GM10266 (cell line): Measurements from ENCODE around the gene ZNF407.
"Not testable (repeated sequence)": the region's sequence is repeated elsewhere in the genome, so short reads cannot be mapped to it uniquely, and the experiment has no call there.

Experiments used
- DNase-seq: peaks from one replicate; pipeline ENCODE4 v3.0.0; 2012; ENCODE audit errors: extremely low spot score
- TF ChIP-seq, protein P1 (sequence below): IDR thresholded peaks from 2 replicates; pipeline ENCODE4 v1.5.1; 2012; ENCODE audit warnings: mild to moderate bottlenecking, low read depth; ENCODE audit not compliant: control insufficient read depth, insufficient read depth; ENCODE audit errors: missing control alignments

ZNF407 gene

DNA sequence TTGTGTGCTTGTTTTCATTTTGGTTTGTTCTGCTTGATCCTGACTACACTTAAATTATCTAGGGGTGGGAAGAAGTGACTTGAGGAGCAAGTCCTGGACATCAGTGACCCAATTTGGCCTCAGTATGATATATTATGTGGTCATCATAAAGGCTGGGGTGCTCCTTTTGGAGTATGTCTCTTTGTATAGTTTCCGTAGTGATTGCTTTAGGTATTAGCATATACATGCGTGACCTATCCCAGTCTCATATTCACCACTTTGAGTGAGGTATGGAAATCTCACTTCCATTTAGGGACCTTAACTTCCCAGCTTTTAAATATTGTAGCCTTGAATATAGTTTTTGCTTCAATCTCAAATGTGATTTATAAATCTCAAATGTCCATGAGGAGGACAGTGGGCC lies 370.3 kb downstream of the ZNF407 start:
- TF ChIP-seq, protein P1, sequence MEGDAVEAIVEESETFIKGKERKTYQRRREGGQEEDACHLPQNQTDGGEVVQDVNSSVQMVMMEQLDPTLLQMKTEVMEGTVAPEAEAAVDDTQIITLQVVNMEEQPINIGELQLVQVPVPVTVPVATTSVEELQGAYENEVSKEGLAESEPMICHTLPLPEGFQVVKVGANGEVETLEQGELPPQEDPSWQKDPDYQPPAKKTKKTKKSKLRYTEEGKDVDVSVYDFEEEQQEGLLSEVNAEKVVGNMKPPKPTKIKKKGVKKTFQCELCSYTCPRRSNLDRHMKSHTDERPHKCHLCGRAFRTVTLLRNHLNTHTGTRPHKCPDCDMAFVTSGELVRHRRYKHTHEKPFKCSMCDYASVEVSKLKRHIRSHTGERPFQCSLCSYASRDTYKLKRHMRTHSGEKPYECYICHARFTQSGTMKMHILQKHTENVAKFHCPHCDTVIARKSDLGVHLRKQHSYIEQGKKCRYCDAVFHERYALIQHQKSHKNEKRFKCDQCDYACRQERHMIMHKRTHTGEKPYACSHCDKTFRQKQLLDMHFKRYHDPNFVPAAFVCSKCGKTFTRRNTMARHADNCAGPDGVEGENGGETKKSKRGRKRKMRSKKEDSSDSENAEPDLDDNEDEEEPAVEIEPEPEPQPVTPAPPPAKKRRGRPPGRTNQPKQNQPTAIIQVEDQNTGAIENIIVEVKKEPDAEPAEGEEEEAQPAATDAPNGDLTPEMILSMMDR: no peak
- no peak for DNase-seq

DNA sequence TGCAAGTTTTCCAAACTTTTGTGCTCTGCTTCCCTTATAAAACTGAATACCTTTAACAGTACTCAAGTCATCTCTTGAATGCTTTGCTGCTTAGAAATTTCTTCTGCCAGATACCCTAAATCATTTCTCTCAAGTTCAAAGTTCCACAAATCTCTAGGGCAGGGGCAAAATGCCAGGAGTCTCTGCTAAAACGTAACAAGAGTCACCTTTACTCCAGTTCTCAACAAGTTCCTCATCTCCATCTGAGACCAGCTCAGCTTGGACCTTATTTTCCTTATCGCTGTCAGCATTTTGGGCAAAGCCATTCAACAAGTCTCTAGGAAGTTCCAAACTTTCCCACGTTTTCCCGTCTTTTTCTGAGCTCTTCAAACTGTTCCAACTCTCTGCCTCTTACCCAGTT lies 373.7 kb downstream of the ZNF407 start:
- not testable (repeated sequence) for DNase-seq

DNA sequence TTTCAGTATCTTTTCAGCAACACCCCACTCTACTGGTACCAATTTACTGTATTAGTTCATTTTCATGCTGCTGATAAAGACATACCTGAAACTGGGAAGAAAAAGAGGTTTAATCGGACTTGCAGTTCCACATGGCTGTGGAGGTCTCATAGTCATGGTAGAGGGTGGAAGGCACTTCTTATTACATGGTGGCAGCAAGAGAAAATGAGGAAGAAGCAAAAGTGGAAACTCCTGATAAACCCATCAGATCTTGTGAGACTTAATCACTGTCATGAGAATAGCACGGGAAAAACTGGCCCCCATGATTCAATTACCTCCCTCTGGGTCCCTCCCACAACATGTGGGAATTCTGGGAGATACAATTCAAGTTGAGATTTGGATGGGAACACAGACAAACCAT lies 374.1 kb downstream of the ZNF407 start:
- not testable (repeated sequence) for DNase-seq

DNA sequence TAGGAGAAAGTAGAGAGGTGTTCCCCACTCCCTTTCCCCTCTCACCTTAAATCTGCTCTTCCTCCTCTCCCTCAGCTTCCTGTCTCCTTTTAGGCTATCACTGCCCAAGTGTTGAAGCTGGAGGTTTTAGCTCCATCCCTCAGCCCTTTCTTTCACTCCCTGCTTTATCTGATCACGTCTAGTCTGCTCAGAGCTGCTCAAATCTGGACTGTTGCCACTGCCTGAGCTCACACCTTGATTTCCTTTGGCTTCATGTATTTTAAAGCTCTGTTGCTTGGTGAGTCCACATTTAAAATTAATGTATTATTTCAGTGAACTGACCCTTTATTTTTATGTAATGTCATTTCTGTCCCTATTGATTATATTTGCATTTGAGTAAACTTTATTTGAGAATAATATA lies 374.7 kb downstream of the ZNF407 start:
- TF ChIP-seq, protein P1: no peak

DNA sequence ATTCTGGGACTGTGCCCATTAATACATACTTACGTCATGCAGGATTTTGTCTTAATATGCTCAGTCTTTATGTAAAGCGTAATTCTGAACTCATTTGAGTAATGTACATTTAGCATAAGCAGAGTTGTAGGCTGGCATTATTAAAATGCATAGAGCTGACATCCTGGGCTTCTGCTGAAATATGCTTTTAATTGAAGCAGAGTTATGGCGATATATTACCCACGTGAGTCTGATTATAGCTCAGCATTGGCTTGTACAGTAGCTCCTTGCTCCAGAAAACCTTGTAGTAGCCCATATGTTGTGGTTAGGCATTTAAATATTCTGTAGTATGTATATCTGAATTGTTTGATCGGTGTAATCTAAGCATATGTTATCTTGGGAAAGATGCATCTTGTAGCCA lies 377.3 kb downstream of the ZNF407 start:
- TF ChIP-seq, protein P1: no peak
- no peak for DNase-seq

More for the DNA sequence above, 374.7 kb downstream of the ZNF407 start:
- no peak for DNase-seq

DNA sequence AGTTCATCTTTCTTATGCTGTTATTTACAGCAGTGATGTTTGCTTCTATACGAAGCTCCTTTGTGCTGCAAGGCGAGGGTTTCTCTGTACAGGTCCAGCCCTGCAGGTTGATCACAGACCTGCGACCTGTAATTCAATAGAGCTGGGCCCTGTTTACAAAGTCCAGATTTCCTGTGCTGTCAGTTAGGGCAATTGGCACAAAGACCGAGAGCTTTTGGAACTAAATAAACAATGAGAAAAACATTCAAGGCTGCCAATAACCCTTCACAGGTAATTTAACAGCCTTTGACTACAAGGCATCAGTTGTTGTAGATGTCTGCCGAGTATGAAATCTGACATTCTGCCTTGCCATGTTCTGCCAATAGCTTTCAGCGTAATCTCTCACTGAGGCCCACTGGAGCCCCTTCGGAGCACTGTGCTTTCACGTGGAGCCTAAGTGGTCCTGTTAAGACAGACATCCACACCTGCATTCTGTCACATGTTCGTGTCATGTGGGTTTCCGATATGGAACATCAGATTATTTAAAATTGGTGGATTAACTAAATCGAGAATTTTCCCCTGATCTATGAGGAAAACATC lies 378.8 kb downstream of the ZNF407 start:
- TF ChIP-seq, protein P1: no peak
- no peak for DNase-seq

DNA sequence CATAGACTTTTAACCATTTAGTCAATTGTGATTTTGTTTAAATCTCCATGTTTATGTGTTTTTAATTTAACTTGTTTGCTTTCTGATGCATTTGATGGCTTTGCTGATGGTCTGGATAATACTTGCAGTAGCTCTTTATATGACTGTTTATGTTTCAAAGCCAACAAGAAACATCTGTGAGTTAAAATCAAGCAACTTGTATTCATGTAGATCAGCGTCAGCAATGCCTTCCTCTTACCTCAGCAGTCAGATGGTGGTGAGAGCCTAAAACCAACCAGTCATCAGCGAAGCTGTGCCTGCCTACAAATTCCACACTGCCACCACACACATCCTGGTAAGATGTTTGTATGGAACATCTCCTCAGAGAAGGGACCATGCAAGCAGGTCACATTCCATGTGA lies 379.4 kb downstream of the ZNF407 start:
- no peak for DNase-seq
- TF ChIP-seq, protein P1: no peak

DNA sequence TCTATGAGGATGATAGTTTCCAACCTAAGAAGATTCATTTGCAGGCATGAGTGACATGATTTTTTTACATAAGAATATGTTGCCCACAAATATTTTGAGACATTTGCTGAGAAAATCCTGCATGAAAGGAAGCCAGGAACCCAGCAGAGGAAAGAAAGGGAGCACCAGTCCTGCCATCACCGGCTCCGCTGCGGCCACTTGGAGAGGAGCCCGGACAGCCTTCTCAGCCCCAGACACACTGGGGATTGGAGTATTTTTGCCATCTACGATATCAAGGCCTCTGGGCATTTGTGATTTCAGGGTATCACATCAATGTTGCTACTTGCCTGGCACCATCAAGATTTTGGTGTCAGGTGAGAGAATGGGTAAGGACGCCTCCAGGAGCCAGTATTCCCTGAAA lies 383.0 kb downstream of the ZNF407 start:
- no peak for DNase-seq
- TF ChIP-seq, protein P1: no peak
